Embryonic facial prominence (tissue), 1 donor: ENCODE measurements around the gene SHC2.
"Not testable (repeated sequence)": the region's sequence is repeated elsewhere in the genome, so short reads cannot be mapped to it uniquely, and the experiment has no call there.

ENCODE experiments used
- DNase-seq: peaks from one replicate; pipeline ENCODE4 v3.0.0-alpha.2; 2016; ENCODE audit errors: extremely low spot score

Gene SHC2

GRCh38 chr19:423691-424466, 37.0 kb downstream of the SHC2 start:
- DNase-seq: no peak

- not testable (repeated sequence) for DNase-seq
These were observed 38.0 kb downstream of the SHC2 start for GRCh38 chr19:422917-423226.

- DNase-seq: no peak
These were observed 38.5 kb downstream of the SHC2 start for GRCh38 chr19:422213-422916.

GRCh38 chr19:419721-420515, 40.9 kb downstream of the SHC2 start:
- DNase-seq: no peak

GRCh38 chr19:418761-419671, 41.8 kb downstream of the SHC2 start:
- DNase-seq: no peak

GRCh38 chr19:416416-416815, 44.4 kb downstream of the SHC2 start:
- DNase-seq: no peak

- no peak for DNase-seq
These were observed 45.5 kb downstream of the SHC2 start for GRCh38 chr19:415292-415691.

- no peak for DNase-seq
These were observed 46.9 kb downstream of the SHC2 start for GRCh38 chr19:413756-414420.

- no peak for DNase-seq
These were observed 48.2 kb downstream of the SHC2 start for GRCh38 chr19:412356-413355.

- DNase-seq: no peak
These were observed 49.0 kb downstream of the SHC2 start for GRCh38 chr19:411723-412355.

- not testable (repeated sequence) for DNase-seq
These were observed 49.6 kb downstream of the SHC2 start for GRCh38 chr19:411121-411722.

GRCh38 chr19:410243-410781, 50.5 kb downstream of the SHC2 start:
- no peak for DNase-seq

GRCh38 chr19:409516-410242, 51.2 kb downstream of the SHC2 start:
- no peak for DNase-seq

GRCh38 chr19:408902-409515, 51.8 kb downstream of the SHC2 start, which contains the start of gene C2CD4C:
Gene C2CD4C (minus strand): TSS chr19:409147. CDS start chr19:408361, 786 bp downstream.
- no peak for DNase-seq

- no peak for DNase-seq
These were observed 52.4 kb downstream of the SHC2 start for GRCh38 chr19:408441-408901.

GRCh38 chr19:407511-408440, 53.1 kb downstream of the SHC2 start:
- DNase-seq: no peak
